ENCODE measurements around the gene TEKT4. TPM values are rescaled to one million over a fixed set of nuclear protein-coding genes. Genes with fewer than 3 reads are reported as not detected.

TEKT4 gene
- total RNA-seq, 3 donors from 2014 or later: not detected

DNA sequence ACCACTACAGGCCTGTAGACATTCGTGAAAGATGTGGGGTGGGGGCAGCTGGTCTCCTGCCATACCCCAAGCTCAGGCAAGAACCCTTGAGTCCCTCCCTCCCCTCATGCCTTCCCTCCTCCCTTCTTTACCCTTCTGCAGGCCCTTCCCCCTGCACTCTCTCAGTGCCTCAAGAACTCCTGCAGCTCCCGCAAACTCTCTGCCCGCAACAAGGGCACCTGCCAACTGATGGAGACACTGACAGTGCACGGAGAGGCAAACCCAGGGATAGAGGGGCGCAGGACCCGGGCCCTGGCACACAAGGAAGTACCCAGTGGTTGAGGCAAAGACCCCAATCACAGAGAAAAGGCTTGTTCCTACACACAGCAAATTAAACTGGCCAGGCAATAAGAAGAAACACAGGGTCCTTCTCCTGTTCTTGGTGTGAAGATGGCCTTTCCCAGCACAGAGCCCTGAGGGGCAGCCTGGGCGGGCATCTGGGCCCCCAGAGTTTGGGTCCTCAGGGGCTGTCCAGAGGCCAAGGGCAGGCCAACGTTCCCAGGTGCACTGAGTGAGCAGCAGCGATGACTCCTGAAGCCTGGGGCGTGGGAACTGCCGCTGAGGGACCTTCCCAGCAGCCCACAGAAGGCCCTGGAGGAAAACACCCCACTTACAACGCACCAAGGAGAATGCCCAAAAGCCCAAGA, 1.6 kb downstream of the TEKT4 start:
- Histone ChIP-seq H3K9me3 (no peaks in the 10 kb centered on the region), H3K27me3 (peaks cover 0 to 45% of the 10 kb centered on the region in 2 donors), H3K27ac (no peak overlapping the region), H3K36me3 (no peaks in the 10 kb centered on the region), H3K4me1 (no peaks in the 10 kb centered on the region), H3K4me3 (no peak overlapping the region)
- TF ChIP-seq POLR2A (IDR thresholded peaks at IDR 0.05): no peak
- TF ChIP-seq POLR2AphosphoS5 (IDR thresholded peaks at IDR 0.05): no peak
- TF ChIP-seq CTCF (IDR thresholded peaks at IDR 0.05): no peak
- DNase-seq (ENCODE audit: low spot score in 2 of 2): no peak
- intact Hi-C loops (cut with DNase I; ENCODE audit: low total_unique reads): no loop called here

DNA sequence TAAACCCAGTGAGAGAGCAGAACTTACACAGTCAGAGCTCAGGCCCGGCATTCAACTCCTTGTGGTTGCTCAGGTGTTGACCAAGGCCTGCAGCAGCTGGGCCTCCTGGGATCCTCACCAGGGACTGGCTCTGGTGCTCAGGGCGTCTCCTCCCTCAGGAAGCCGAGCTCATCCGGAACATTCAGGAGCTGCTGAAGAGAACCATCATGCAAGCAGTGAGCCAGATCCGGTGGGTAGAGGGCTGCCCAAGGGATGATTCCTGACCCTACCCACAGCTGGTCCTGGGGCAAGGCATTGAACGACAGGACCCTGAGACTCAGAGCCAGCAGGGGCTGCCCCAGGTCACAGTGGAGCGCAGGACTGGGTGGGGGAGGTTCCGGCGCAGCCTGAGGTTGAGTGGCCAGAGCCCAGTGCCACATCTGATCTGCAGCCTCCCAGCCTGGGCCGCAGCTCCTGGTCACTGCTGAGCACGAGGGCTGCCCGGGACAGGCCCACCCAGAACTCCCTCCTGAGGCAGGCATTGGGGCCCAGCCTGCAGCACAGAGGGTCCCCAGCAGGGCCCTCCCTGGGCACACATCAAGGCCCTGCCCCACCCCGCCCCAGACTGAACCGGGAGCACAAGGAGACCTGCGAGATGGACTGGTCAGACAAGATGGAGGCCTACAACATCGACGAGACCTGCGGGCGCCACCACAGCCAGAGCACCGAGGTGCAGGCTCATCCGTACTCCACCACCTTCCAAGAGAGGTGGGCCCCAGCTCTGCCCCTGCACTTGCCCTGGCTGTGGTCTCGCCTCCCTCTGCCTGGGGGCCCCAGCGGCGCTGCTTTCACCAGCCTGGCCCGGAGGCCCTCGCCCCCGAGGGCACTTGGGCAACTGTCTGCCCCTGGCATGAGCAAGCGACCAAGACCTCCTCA, 2.4 kb downstream of the TEKT4 start:
- Histone ChIP-seq H3K4me3 (no peak overlapping the region), H3K9me3 (no peaks in the 10 kb centered on the region), H3K27me3 (peaks cover 0 to 45% of the 10 kb centered on the region in 2 donors), H3K27ac (no peak overlapping the region), H3K4me1 (no peaks in the 10 kb centered on the region), H3K36me3 (no peaks in the 10 kb centered on the region)
- intact Hi-C loops (cut with DNase I; ENCODE audit: low total_unique reads): no loop called here
- TF ChIP-seq CTCF (IDR thresholded peaks at IDR 0.05): no peak
- TF ChIP-seq POLR2A (IDR thresholded peaks at IDR 0.05): no peak
- TF ChIP-seq POLR2AphosphoS5 (IDR thresholded peaks at IDR 0.05): no peak
- DNase-seq (ENCODE audit: low spot score in 2 of 2): no peak

GRCh38 chr2:94874277-94874997, 3.2 kb downstream of the TEKT4 start:
- H3K27ac ChIP-seq: no peak overlapping the region
- no peaks in the 10 kb centered on the region for H3K9me3 ChIP-seq
- H3K36me3 ChIP-seq: no peaks in the 10 kb centered on the region
- DNase-seq (ENCODE audit: low spot score in 2 of 2): no peak
- H3K4me1 ChIP-seq: no peaks in the 10 kb centered on the region
- TF ChIP-seq POLR2A (IDR thresholded peaks at IDR 0.05) (no peak), CTCF (IDR thresholded peaks at IDR 0.05) (peak in 2 of 3 donors; percentile 23 to 60)
- peaks cover 0 to 45% of the 10 kb centered on the region in 2 donors for H3K27me3 ChIP-seq
- no peak overlapping the region for H3K4me3 ChIP-seq
- intact Hi-C loops (cut with DNase I; ENCODE audit: low total_unique reads): no loop called here

DNA sequence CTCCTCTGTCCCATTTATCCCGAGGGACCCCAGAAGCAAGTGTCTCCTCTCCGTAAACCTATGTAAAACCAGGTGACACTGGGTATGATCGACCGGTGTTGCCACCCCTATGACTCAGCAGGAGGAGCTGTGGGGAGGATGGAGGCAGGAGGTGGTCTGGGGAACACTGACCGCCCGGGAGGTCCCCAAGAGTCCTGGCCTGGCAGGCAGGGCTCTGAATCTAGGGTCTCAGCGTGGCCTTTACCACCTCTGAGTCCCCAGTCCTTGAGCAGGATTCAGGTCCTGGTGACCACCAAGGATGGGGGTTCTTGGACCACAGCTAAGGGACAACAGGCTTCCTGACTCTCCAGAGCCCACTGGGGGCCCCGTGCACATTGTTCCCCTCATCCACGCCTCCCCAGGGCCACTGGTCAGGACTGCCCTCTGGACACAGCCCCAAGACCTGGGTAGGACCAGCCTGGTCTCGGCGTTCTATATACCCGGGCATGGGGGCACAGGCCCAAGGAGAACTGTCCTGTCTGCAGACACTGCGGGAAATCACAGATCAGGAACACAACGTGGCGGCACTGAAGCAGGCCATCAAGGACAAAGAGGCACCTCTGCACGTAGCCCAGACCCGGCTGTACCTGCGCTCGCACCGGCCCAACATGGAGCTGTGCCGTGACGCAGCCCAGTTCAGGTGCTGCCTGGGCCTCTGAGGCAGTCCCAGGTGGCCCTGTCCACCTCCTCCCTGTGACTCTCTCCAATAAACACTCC, 4.0 kb downstream of the TEKT4 start:
- Histone ChIP-seq H3K27ac (no peak overlapping the region), H3K4me3 (no peak overlapping the region), H3K9me3 (no peaks in the 10 kb centered on the region), H3K36me3 (no peaks in the 10 kb centered on the region), H3K4me1 (no peaks in the 10 kb centered on the region), H3K27me3 (peaks cover 0 to 42% of the 10 kb centered on the region in 2 donors)
- intact Hi-C loops (cut with DNase I; ENCODE audit: low total_unique reads): no loop called here
- no peak for TF ChIP-seq POLR2AphosphoS5 (IDR thresholded peaks at IDR 0.05)
- no peak for TF ChIP-seq CTCF (IDR thresholded peaks at IDR 0.05)
- no peak for TF ChIP-seq POLR2A (IDR thresholded peaks at IDR 0.05)
- DNase-seq (ENCODE audit: low spot score in 2 of 2): no peak

All from breast epithelium (tissue), 4 donors.